ENCODE results near the gene SLC17A9. TPM values are rescaled to one million over a fixed set of nuclear protein-coding genes. Genes with fewer than 3 reads are reported as not detected.

Gene SLC17A9
- total and polyA plus RNA-seq, 2 experiments from 2014 or later = 1.8 to 3.2 TPM

DNA sequence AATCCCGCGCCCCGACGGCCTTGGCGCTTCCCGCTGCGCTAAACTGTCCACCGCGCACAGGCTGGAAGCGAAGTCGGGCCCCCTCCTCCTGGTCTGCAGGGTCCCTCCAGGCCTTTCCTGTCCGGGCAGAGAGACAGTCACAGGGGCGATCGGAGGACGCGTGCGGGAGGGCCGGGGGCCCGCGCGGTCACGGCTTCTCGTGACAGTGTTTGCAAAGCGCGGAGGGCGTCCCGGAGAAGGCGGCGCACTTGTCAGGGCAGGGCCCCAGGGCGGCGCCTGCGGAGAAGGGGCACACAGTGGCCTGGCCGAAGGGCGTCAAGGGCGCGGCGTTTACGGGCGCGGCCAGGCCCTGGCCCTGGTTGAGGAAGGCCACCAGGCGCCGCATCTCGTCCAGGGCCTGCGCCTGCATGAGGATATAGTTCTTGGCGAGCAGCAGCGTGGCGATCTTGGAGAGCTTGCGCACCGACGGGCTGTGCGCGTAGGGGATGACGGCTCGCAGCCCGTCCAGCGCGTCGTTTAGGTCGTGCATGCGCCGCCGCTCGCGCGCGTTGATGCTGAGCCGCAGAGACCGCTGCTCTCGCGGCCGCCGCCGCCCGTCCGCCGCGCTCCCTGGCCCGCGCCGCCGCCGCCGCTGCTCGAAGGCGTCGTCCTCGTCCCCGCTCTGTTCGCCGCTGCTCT lies 53.5 kb downstream of the SLC17A9 start:
- peak; percentile 20 to 23 for DNase-seq (ENCODE audit: low read depth in 1 of 2, low spot score in 1 of 2)
- Histone ChIP-seq H3K4me1 (ENCODE audit: low read depth) (peaks cover 3% of the 10 kb centered on the region), H3K4me3 (no peak overlapping the region), H3K27ac (no peak overlapping the region), H3K9me3 (ENCODE audit: low read depth) (no peaks in the 10 kb centered on the region), H3K36me3 (no peaks in the 10 kb centered on the region), H3K27me3 (peaks cover 100% of the 10 kb centered on the region)
- TF ChIP-seq, protein P1, sequence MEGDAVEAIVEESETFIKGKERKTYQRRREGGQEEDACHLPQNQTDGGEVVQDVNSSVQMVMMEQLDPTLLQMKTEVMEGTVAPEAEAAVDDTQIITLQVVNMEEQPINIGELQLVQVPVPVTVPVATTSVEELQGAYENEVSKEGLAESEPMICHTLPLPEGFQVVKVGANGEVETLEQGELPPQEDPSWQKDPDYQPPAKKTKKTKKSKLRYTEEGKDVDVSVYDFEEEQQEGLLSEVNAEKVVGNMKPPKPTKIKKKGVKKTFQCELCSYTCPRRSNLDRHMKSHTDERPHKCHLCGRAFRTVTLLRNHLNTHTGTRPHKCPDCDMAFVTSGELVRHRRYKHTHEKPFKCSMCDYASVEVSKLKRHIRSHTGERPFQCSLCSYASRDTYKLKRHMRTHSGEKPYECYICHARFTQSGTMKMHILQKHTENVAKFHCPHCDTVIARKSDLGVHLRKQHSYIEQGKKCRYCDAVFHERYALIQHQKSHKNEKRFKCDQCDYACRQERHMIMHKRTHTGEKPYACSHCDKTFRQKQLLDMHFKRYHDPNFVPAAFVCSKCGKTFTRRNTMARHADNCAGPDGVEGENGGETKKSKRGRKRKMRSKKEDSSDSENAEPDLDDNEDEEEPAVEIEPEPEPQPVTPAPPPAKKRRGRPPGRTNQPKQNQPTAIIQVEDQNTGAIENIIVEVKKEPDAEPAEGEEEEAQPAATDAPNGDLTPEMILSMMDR (IDR thresholded peaks at IDR 0.05; ENCODE audit: low read depth, low read length) = no peak

DNA sequence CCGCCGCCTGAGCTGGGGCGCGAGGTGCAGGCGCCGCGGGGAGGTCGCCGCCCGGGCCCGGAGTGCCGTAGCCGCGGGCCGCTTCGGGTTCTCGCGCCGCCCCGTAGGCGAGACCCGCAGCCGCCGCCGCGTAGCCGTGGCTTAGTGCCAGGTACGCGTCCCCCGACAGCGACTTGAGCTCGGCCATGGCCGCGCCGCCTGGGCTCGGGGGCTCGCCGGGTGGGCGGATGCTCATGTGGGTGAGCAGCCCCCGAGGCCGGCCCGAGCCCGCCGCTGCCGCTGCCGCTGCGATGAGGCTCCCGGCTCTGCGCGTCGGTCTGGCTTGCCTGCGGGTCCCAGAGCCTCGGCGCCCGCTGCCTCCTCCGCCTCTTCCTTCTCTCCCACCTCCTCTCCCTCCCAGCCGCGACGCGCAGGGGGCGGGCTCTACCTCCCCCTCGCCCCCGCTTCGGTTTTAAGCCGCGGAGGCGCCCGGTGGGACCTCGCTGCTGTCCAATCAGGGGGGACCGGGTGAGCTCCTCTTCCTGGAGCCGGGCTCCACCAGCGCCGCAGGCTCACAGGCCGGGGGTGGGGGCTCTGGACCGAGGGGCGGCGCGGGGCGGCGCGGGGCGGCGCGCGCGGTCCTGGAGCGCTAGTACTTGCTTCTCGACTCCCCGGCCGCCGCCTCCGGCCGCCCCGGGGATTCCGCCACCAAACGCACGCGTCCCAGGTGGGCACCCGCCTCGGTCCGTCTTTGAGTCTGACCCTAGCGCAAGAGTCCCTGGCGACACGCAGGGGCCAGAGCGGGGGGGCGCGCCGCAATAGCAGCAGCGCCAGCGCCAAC lies 54.2 kb downstream of the SLC17A9 start, which contains the start of gene BHLHE23:
Gene BHLHE23, minus strand, starts transcription at position 425 of the 820 bp plus-strand sequence. Its CDS starts 190 bp downstream, at position 235.
- TF ChIP-seq, protein P1 (IDR thresholded peaks at IDR 0.05; ENCODE audit: low read depth, low read length) = no peak
- peaks cover 3% of the 10 kb centered on the region for H3K4me1 ChIP-seq (ENCODE audit: low read depth)
- no peaks in the 10 kb centered on the region for H3K9me3 ChIP-seq (ENCODE audit: low read depth)
- H3K27me3 ChIP-seq = peaks cover 100% of the 10 kb centered on the region
- H3K27ac ChIP-seq = no peak within 1 kb of the TSS
- DNase-seq (ENCODE audit: low read depth in 1 of 2, low spot score in 1 of 2) = peak; percentile 12 to 46
- H3K4me3 ChIP-seq = peak within 1 kb of the TSS; percentile 18
- H3K36me3 ChIP-seq = no peaks in the 10 kb centered on the region

DNA sequence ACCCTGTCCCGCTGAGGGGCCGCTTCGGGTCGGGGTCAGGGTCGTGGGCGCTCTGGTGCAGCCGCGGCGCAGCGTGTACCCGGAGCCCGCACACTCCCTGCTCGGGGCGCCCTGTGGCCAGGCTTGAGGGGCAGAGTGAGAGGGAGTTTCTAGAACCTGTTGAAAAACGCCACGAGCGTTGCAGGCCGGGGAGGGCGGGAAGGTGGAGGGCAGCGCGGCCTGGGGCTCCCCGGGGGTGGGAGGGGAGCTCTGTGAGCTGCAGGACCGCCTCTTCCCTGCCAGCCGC lies 54.8 kb downstream of the SLC17A9 start:
- TF ChIP-seq, protein P1 (IDR thresholded peaks at IDR 0.05; ENCODE audit: low read depth, low read length) = no peak
- no peak for DNase-seq (ENCODE audit: low read depth in 1 of 2, low spot score in 1 of 2)
- H3K4me1 ChIP-seq (ENCODE audit: low read depth) = peaks cover 3% of the 10 kb centered on the region

DNA sequence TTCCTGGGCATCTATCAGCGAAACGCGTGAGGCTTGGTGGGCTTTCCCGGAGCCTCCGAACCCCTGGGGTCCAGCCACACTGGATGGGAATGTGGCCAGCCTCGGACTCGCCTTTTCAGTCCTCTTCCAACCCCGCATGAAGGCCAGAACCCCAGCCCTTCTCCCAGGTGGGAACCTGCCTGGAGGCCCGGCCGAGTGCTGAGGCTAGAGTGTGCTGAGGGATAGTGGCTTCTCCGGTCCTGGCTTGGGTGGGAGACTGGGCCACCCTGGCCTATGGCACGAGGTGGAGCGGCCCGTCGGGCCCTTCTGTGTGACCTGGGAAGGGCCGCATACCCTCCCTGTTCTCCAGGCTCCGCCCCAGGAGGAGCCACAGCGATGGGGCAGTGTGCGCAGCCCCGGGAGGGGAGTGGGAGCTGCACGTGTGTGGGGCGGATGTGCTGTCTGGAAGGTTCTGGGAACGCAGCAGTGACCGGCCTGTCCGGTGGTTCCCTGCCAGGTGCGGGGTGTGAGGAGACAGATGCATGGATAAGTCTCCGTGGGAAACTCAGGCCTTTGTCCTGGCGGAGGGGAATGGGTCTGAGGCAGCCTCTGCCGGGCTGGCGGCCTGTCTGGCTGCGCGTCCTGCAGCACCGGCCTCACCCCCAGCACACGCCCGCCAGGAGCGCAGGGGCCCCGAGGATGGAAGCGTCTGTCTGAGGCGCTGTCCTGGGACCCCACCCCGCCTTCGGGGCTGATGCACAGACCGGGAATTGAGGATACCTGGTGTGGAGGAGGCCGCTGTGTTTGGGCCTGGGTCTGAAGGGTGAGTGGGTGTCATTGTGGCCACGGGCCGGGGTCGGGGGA lies 55.4 kb downstream of the SLC17A9 start:
- H3K9me3 ChIP-seq (ENCODE audit: low read depth) = no peaks in the 10 kb centered on the region
- H3K4me3 ChIP-seq = no peak overlapping the region
- no peak for DNase-seq (ENCODE audit: low read depth in 1 of 2, low spot score in 1 of 2)
- no peaks in the 10 kb centered on the region for H3K36me3 ChIP-seq
- H3K27me3 ChIP-seq = peaks cover 93% of the 10 kb centered on the region
- H3K4me1 ChIP-seq (ENCODE audit: low read depth) = peaks cover 3% of the 10 kb centered on the region
- TF ChIP-seq, protein P1 (IDR thresholded peaks at IDR 0.05; ENCODE audit: low read depth, low read length) = no peak
- H3K27ac ChIP-seq = no peak overlapping the region

More for the DNA sequence above, 54.8 kb downstream of the SLC17A9 start:
- H3K36me3 ChIP-seq = no peaks in the 10 kb centered on the region
- H3K4me3 ChIP-seq = peak overlapping the region; percentile 18
- no peaks in the 10 kb centered on the region for H3K9me3 ChIP-seq (ENCODE audit: low read depth)
- no peak overlapping the region for H3K27ac ChIP-seq
- peaks cover 98% of the 10 kb centered on the region for H3K27me3 ChIP-seq

DNA sequence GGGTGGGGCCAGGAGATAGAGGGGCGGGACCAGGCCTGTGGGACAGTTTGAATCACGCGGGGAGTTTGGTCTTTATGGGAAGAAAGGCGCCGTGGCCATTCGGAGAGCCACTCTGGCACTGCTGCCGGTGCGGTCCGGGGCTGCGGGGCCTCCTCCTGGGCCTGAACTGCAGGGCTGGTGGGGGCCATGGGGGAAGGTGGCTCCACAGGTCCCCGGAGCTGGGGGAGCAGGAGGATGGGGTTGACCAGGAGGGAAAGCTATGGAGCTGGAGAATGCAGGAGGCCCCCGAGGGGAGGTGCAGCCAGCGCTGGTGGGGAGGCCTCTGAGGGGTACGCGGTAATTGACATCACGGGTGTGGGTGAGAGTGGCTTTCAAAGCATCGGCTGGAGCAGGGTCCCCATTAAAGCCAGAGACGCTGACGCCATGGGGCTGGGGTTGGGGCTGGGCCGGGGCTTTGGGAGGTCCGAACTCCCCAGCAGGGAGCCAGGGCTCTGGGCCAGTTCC lies 56.1 kb downstream of the SLC17A9 start:
- H3K9me3 ChIP-seq (ENCODE audit: low read depth) = no peaks in the 10 kb centered on the region
- no peak overlapping the region for H3K4me3 ChIP-seq
- DNase-seq (ENCODE audit: low read depth in 1 of 2, low spot score in 1 of 2) = no peak
- peaks cover 85% of the 10 kb centered on the region for H3K27me3 ChIP-seq
- no peak overlapping the region for H3K27ac ChIP-seq
- TF ChIP-seq, protein P1 (IDR thresholded peaks at IDR 0.05; ENCODE audit: low read depth, low read length) = no peak
- peaks cover 3% of the 10 kb centered on the region for H3K4me1 ChIP-seq (ENCODE audit: low read depth)
- no peaks in the 10 kb centered on the region for H3K36me3 ChIP-seq
